Ovary (tissue), 3 donors: Measurements from ENCODE around the gene JMJD7.

Source experiments
- EP300 ChIP-seq: sonication (generic); formaldehyde crosslinking; IDR thresholded peaks from one replicate; pipeline ENCODE4 v1.6.1; 2017; ENCODE audit warnings: antibody characterized with exemption
- POLR2A ChIP-seq: fragments of 450-650 bp; IDR thresholded peaks from one replicate; pipeline ENCODE4 v1.6.1; 2017; ENCODE audit warnings: antibody characterized with exemption, mild to moderate bottlenecking, moderate library complexity
- TF ChIP-seq, protein P1 (sequence below), 3 donors: fragments of 450-650 bp in 2 of 3; fragments of 200-600 bp in 1 of 3; IDR thresholded peaks; one replicate each; pipeline versions ENCODE4 v1.5.1 to v1.8.0; 2016 to 2022; ENCODE audit warnings: antibody characterized with exemption in 3 of 3, mild to moderate bottlenecking in 1 of 3
- donor health status: DM: no; HTN: no; CAD: no.

DNA sequence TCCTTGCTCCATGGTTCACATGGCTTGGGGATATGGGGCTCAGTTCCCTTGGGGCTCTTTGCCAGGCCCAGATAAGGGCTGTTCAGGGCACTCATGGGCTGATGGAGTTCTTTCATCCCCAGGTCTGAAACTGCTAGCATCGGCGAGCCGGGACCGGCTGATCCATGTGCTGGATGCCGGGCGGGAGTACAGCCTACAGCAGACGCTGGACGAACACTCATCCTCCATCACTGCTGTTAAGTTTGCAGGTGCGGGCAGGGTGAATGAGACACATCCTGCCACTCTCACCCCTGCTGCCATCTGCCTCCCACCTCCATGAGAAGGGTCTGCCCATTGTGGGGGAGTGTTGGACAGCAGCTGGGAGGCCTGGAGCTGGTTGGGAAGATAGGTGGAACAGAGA, 11.1 kb upstream of the JMJD7 start:
- TF ChIP-seq, protein P1, sequence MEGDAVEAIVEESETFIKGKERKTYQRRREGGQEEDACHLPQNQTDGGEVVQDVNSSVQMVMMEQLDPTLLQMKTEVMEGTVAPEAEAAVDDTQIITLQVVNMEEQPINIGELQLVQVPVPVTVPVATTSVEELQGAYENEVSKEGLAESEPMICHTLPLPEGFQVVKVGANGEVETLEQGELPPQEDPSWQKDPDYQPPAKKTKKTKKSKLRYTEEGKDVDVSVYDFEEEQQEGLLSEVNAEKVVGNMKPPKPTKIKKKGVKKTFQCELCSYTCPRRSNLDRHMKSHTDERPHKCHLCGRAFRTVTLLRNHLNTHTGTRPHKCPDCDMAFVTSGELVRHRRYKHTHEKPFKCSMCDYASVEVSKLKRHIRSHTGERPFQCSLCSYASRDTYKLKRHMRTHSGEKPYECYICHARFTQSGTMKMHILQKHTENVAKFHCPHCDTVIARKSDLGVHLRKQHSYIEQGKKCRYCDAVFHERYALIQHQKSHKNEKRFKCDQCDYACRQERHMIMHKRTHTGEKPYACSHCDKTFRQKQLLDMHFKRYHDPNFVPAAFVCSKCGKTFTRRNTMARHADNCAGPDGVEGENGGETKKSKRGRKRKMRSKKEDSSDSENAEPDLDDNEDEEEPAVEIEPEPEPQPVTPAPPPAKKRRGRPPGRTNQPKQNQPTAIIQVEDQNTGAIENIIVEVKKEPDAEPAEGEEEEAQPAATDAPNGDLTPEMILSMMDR (IDR thresholded peaks at IDR 0.05): no peak
- TF ChIP-seq POLR2A (no peak), EP300 (no peak)
